SK-N-SH (cell line): Measurements from ENCODE around the gene FIGNL2. TPM values are rescaled to one million over a fixed set of nuclear protein-coding genes. Genes with fewer than 3 reads are reported as not detected.

Source experiments
- CTCF ChIA-PET: fragments of 300-600, 350-600 bp; formaldehyde crosslinking; extraction: SDS; loops from one replicate; lab custom pipeline; 2021; lab: Yijun Ruan, JAX
- POLR2A ChIA-PET: fragments of 350-600 bp; sonication (Branson Sonifier 250); formaldehyde crosslinking; extraction: SDS; loops from one replicate; lab custom pipeline; 2020; ENCODE audit warnings: antibody characterized with exemption, inconsistent platforms; lab: Yijun Ruan, JAX
- DNase-seq: peaks from one replicate; pipeline ENCODE4 v3.0.0; 2012
- H2AFZ ChIP-seq: fragments of 200-600 bp; sonication (generic); 2 replicates; pipeline ENCODE4 v1.8.1; 2016; ENCODE audit warnings: antibody characterized with exemption, mild to moderate bottlenecking, low read depth
- H3F3A ChIP-seq: fragments of 200-600 bp; sonication (generic); replicated peaks from 2 replicates; pipeline ENCODE3; 2016; ENCODE audit warnings: antibody characterized with exemption, mild to moderate bottlenecking; ENCODE audit not compliant: insufficient read depth
- H3K27ac ChIP-seq, 2 experiments: fragments of 200-500 bp in 1 of 2; fragments of 200-600 bp in 1 of 2; sonication (Bioruptor generic) in 1 of 2; sonication (generic), shearing (Covaris generic) in 1 of 2; 2 replicates each; pipeline versions ENCODE4 v1.5.1 to v1.6.1; 2014 to 2016; ENCODE audit warnings: low read depth in 2 of 2, inconsistent platforms in 1 of 2, low read length in 1 of 2, mild to moderate bottlenecking in 1 of 2, mixed read lengths in 1 of 2
- H3K27me3 ChIP-seq: fragments of 200-600 bp; sonication (generic), shearing (Covaris generic); 2 replicates; pipeline ENCODE4 v1.6.1; 2016; ENCODE audit warnings: mixed run types; ENCODE audit not compliant: insufficient read depth
- H3K36me3 ChIP-seq, 2 experiments: fragments of 200-500 bp in 1 of 2; fragments of 200-600 bp in 1 of 2; sonication (Bioruptor generic) in 1 of 2; sonication (generic) in 1 of 2; replicated peaks in 1 of 2; 2 replicates each; pipeline versions ENCODE3 to v1.5.1; 2014 to 2016; ENCODE audit warnings: low read length in 1 of 2, mild to moderate bottlenecking in 1 of 2; ENCODE audit not compliant: insufficient read depth in 2 of 2, control insufficient read depth in 1 of 2
- H3K4me1 ChIP-seq, 2 experiments: fragments of 200-500 bp in 1 of 2; fragments of 200-600 bp in 1 of 2; sonication (Bioruptor generic) in 1 of 2; sonication (generic), shearing (Covaris generic) in 1 of 2; 2 replicates each; pipeline versions ENCODE4 v1.5.1 to v1.6.1; 2014 to 2016; ENCODE audit warnings: low read depth in 1 of 2, low read length in 1 of 2, mixed run types in 1 of 2; ENCODE audit not compliant: insufficient read depth in 2 of 2, control insufficient read depth in 1 of 2
- H3K4me2 ChIP-seq: fragments of 200-600 bp; sonication (generic), shearing (Covaris generic); 2 replicates; pipeline ENCODE4 v1.6.1; 2017; ENCODE audit warnings: mixed run types
- H3K4me3 ChIP-seq, 2 experiments: fragments of 200-500 bp in 1 of 2; fragments of 200-600 bp in 1 of 2; sonication (Bioruptor generic) in 1 of 2; sonication (generic), shearing (Covaris generic) in 1 of 2; 2 replicates each; pipeline versions ENCODE4 v1.5.1 to v1.8.1; 2014 to 2016; ENCODE audit warnings: low read depth in 2 of 2, inconsistent platforms in 1 of 2, low read length in 1 of 2, mild to moderate bottlenecking in 1 of 2, mixed read lengths in 1 of 2, moderate library complexity in 1 of 2
- H3K79me2 ChIP-seq: fragments of 200-600 bp; sonication (generic); 2 replicates; pipeline ENCODE4 v1.8.1; 2017; ENCODE audit warnings: mild to moderate bottlenecking; ENCODE audit not compliant: insufficient read depth
- H3K9ac ChIP-seq: fragments of 200-600 bp; sonication (generic); 2 replicates; pipeline ENCODE4 v1.6.1; 2017; ENCODE audit warnings: mixed run types
- H3K9me2 ChIP-seq: fragments of 200-600 bp; sonication (generic); 2 replicates; pipeline ENCODE4 v1.6.1; 2017; ENCODE audit warnings: mixed run types
- H3K9me3 ChIP-seq: fragments of 200-600 bp; sonication (generic); 2 replicates; pipeline ENCODE4 v1.6.1; 2017; ENCODE audit warnings: mixed run types, mild to moderate bottlenecking, moderate library complexity
- H4K20me1 ChIP-seq: fragments of 200-600 bp; sonication (generic); 2 replicates; pipeline ENCODE4 v1.6.1; 2017; ENCODE audit warnings: mild to moderate bottlenecking, mixed run types; ENCODE audit not compliant: insufficient read depth
- CHD2 ChIP-seq: fragments of 150-350 bp; IDR thresholded peaks from 2 replicates; pipeline ENCODE4 v1.6.1; 2018; ENCODE audit warnings: low read length; ENCODE audit not compliant: partially characterized antibody
- CTCF ChIP-seq: fragments of 200-600 bp; sonication (generic); IDR thresholded peaks from 2 replicates; pipeline ENCODE4 v1.6.1; 2017; ENCODE audit warnings: antibody characterized with exemption, mild to moderate bottlenecking, moderate library complexity
- ELF1 ChIP-seq: IDR thresholded peaks from 2 replicates; pipeline ENCODE4 v1.4.0; 2012
- FOXM1 ChIP-seq: IDR thresholded peaks from 2 replicates; pipeline ENCODE4 v1.4.0; 2012; ENCODE audit warnings: low read depth, mild to moderate bottlenecking
- GABPA ChIP-seq: IDR thresholded peaks from 2 replicates; pipeline ENCODE4 v1.4.0; 2012; ENCODE audit warnings: low read depth, mild to moderate bottlenecking
- MEF2A ChIP-seq: IDR thresholded peaks from 2 replicates; pipeline ENCODE4 v1.4.0; 2012; ENCODE audit warnings: low read depth, borderline replicate concordance
- RAD21 ChIP-seq: IDR thresholded peaks from 2 replicates; pipeline ENCODE4 v1.6.1; 2012; ENCODE audit warnings: mild to moderate bottlenecking, low read length
- RCOR1 ChIP-seq: fragments of 150-350 bp; IDR thresholded peaks from 2 replicates; pipeline ENCODE4 v1.6.1; 2017; ENCODE audit warnings: antibody characterized with exemption, low read length
- REST ChIP-seq: IDR thresholded peaks from 2 replicates; pipeline ENCODE4 v1.6.1; 2012; ENCODE audit warnings: mild to moderate bottlenecking, low read depth, low read length, moderate library complexity
- USF1 ChIP-seq: IDR thresholded peaks from 2 replicates; pipeline ENCODE4 v1.4.0; 2012; ENCODE audit warnings: low read depth, borderline replicate concordance
- ZBTB33 ChIP-seq: IDR thresholded peaks from 2 replicates; pipeline ENCODE4 v1.4.0; 2012; ENCODE audit warnings: low read depth, borderline replicate concordance
- WGBS: methylation state at CpG from one replicate; pipeline ENCODE4 v1.1.6; 2017; ENCODE audit warnings: low lambda C conversion rate; 5-methylcytosine and 5-hydroxymethylcytosine counted together
- polyA plus RNA-seq, 3 experiments: library from polyadenylated mRNA; depleted of rRNA; stranded (reverse); fragments of >200 nt; gene quantifications; 2 replicates each; pipeline ENCODE4 v1.2.3, GENCODE V29; 2012

FIGNL2 gene
- polyA plus RNA-seq, 1 of the 3 experiments (the other 2 are of a cell fraction), result 0.05 TPM

- no peak for TF ChIP-seq REST
- TF ChIP-seq ZBTB33, result no peak
- TF ChIP-seq CHD2, result no peak
- TF ChIP-seq MEF2A, result no peak
- TF ChIP-seq RCOR1, result no peak
Observed at GRCh38 chr12:51865757-51866270, 17.3 kb upstream of the FIGNL2 start (continued).

- Histone ChIP-seq H3K36me3 (no peaks in the 10 kb centered on the region), H3K4me3 (no peak overlapping the region), H3K4me2 (no peak overlapping the region), H3K9me3 (no peaks in the 10 kb centered on the region), H3K4me1 (peaks cover 0 to 45% of the 10 kb centered on the region in 2 experiments; a peak in 1 of 4 replicates), H3K9ac (no peak overlapping the region), H3K79me2 (no peaks in the 10 kb centered on the region), H4K20me1 (no peaks in the 10 kb centered on the region), H3K9me2 (no peaks in the 10 kb centered on the region), H3F3A (no peaks in the 10 kb centered on the region), H2AFZ (no peak overlapping the region), H3K27me3 (no peaks in the 10 kb centered on the region; the same call in 1 of the 2 replicates), H3K27ac (no peak overlapping the region)
- peak; percentile 52 for DNase-seq
- WGBS, result 85% methylated on average over 10 of the region's 12 CpGs
- POLR2A ChIA-PET, result interaction anchor here (1.0 kb wide), 1 partner anchor 20 kb away, joined by 3 read pairs; no protein-coding TSS in a partner anchor
- TF ChIP-seq USF1 (no peak), FOXM1 (no peak), ELF1 (no peak), GABPA (no peak), CTCF (no peak), RAD21 (no peak)
- CTCF ChIA-PET, result interaction anchor here (0.8 to 18.2 kb wide), 9 partner anchors 9 to 49 kb away, joined by 3 to 194 read pairs (median 4); a partner anchor contains a TSS
Observed at GRCh38 chr12:51864833-51865670, 16.5 kb upstream of the FIGNL2 start.
